ENCODE data around the gene HES5.

GRCh38 chr1:2566101-2567045 is 36.3 kb upstream of the HES5 start:
- TF ChIP-seq EGR1 (IDR thresholded peaks at IDR 0.05) (no peak), USF1 (IDR thresholded peaks at IDR 0.05) (no peak), EP300 (IDR thresholded peaks at IDR 0.05; ENCODE audit: borderline replicate concordance) (no peak), YY1 (IDR thresholded peaks at IDR 0.05; ENCODE audit: low read depth) (no peak), MAX (IDR thresholded peaks at IDR 0.05) (no peak), TCF12 (IDR thresholded peaks at IDR 0.05; ENCODE audit: low read depth) (no peak), REST (IDR thresholded peaks at IDR 0.05; ENCODE audit: low read depth) (no peak), CREB1 (IDR thresholded peaks at IDR 0.05; ENCODE audit: low read depth) (no peak), NFIC (IDR thresholded peaks at IDR 0.05) (no peak), ZBTB7A (IDR thresholded peaks at IDR 0.05; ENCODE audit: low read depth) (no peak), TEAD4 (IDR thresholded peaks at IDR 0.05) (no peak), CEBPB (IDR thresholded peaks at IDR 0.05) (no peak), RAD21 (IDR thresholded peaks at IDR 0.05; ENCODE audit: low read depth) (no peak), TAF1 (IDR thresholded peaks at IDR 0.05; ENCODE audit: low read depth) (no peak)
